HG03460 (cell line): ENCODE data around the gene PCSK5.

Experiments
- ATAC-seq: cut with Tn5 transposase; IDR thresholded peaks from one replicate; pipeline ENCODE4 v1.9.1; 2021; ENCODE audit not compliant: unreplicated experiment

The PCSK5 gene

DNA sequence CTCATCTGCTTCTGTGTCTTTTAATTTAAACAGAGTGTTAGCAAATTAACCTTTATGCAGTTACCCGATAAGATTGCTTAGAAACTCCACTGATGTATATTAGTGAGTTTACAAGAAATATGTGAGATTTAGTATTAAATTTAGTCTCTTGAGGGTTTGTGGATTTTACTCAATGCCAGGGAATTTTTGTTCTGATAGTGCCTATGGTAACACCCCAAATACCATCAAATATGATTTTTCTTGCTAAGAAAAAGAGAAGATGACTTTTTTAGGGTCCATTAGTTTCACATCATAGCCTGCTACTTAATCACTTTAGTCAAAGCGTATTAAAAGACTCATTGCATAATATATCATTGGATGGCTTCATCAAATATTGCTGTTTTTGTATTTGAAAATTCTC, 224.9 kb downstream of the PCSK5 start:
- no peak for ATAC-seq

- ATAC-seq, result no peak
Observed at GRCh38 chr9:76115982-76116646, 225.6 kb downstream of the PCSK5 start.

- ATAC-seq, result no peak
Observed at GRCh38 chr9:76116913-76117312, 226.4 kb downstream of the PCSK5 start.

DNA sequence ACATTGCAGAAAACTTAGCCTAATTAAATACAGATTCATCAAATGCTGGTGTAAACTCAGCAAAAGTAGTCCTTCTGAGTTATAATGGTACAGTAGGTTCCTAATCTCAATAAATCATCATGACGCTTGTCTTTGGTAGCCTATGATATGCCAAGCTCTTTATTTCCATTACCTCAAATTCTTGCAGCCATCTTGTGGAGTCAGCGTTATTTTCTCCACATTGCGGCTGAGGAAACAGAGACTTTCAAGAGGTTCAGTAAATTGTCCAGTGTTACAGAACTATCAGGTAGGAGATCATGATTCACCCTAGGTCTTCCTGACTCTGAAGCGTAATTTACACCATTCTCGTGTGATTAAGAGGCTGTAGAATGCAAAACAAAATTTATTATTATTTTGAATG, 237.2 kb downstream of the PCSK5 start:
- no peak for ATAC-seq

- no peak for ATAC-seq
Observed at GRCh38 chr9:76135902-76136301, 245.4 kb downstream of the PCSK5 start.

GRCh38 chr9:76136986-76137385, 246.5 kb downstream of the PCSK5 start:
- ATAC-seq, result no peak

DNA sequence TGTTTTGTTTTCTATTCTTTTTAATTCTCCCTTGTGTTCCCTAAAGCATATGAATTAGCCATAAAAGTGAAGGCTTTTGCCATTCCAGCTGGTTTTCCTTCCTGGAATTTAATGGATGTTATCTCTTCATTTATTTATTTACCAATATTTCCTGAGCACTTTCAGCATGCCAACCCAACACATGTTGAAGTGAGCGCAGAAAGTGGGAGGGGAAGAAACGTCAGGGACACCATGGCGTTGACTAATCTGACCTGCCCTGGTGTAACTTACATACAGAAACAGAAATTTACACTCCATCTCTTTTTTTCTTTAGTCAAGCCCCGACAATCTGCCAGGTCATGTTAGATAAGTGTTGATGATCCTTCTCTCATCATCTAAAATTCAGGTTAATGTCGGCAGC, 247.5 kb downstream of the PCSK5 start:
- ATAC-seq, result no peak

GRCh38 chr9:76138360-76138759, 247.9 kb downstream of the PCSK5 start:
- ATAC-seq, result no peak

DNA sequence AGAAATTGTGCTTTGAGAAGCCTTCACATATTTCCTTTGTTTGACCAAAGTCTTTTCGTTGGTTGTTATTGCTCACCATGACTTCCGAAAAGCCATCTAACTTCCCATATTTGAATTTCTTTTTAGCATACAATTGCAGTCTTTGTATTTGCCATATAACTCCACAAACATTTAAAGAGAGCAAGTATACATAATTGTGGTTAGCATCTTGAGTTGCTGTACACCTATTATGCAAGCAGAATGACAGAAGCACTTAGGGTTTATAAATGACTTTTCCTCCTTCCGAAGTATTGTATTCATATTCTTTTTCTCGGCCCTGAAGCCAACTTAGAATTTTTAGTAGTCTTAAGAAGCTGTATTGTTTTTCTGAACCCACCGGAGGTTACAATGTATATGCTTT, 253.4 kb downstream of the PCSK5 start:
- no peak for ATAC-seq

DNA sequence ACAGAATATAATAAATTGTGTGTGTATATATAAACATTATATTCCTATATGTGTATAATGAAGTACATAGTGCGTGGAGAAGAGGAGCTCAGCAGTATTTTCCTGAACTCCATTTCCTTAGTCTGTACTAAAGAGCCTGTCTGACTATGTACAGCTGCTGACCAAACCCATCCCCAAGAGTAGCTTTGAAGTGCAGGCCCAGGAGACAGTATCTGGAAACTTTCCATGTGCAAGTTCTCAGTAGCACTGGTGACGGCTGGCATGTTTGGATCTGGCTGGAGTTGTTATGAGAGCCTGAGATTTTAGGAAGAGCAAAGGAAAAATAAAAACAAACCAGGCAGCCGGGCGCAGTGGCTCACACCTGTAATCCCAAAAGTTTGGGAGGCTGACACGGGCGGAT, 259.5 kb downstream of the PCSK5 start:
- no peak for ATAC-seq

GRCh38 chr9:76151267-76151666, 260.8 kb downstream of the PCSK5 start:
- ATAC-seq, result no peak

GRCh38 chr9:76153339-76153738, 262.9 kb downstream of the PCSK5 start:
- no peak for ATAC-seq

- no peak for ATAC-seq
Observed at GRCh38 chr9:76153902-76154629, 263.6 kb downstream of the PCSK5 start.

- ATAC-seq, result no peak
Observed at GRCh38 chr9:76155361-76155760, 264.9 kb downstream of the PCSK5 start.

- no peak for ATAC-seq
Observed at GRCh38 chr9:76158713-76159112, 268.2 kb downstream of the PCSK5 start.

GRCh38 chr9:76159293-76159926, 268.9 kb downstream of the PCSK5 start:
- ATAC-seq, result no peak

DNA sequence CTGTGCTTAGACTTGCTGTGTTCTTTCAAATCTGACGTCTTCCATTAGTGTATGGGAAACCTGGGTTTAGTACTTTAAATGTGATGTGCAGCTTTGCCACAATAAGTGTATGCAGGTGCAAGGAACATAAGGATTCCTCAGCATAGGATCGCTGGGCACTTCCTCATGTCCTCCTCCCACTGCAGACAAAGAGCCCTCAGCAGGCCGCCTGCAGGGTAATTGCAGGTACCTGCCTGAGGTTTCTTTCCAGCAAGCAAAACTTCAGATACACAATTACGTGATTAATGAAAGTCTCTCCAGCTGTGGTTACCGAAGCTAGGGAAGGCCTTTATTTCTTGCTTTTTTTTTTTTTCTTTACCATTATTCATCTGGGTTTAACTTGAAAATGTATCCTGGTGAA, 270.6 kb downstream of the PCSK5 start:
- ATAC-seq, result no peak

- ATAC-seq, result no peak
Observed at GRCh38 chr9:76161541-76161940, 271.1 kb downstream of the PCSK5 start.

DNA sequence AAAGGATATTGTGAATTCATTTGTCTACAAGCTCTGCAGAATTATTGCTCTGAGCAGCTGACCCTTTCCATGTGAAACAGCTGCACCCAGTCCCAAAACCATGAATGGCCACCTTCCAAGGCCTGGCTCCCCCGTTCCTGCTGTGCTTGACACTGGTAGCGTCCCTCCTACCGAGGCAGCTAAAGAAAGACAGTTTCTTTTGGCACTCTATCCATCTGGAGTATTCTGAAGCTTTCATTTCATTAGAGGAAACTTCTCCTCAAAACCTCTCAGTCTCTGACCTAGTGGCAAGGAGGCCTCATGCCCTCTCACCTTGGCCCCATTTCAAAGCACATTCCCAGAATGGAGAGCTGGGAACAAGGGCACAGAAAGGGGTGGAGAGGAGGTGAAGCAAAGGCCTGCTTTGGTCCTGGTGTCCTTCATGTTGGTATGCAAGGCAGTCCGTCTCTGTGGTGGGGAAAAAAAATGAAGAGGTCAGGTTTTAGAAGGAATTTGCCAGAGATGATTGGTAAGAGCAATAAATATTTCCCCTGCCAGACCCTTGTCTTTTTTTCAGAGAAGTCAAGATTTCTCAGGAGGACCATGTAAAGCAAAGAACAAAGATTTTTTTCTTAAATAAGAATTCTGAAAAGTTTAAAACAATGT, 271.7 kb downstream of the PCSK5 start:
- no peak for ATAC-seq

DNA sequence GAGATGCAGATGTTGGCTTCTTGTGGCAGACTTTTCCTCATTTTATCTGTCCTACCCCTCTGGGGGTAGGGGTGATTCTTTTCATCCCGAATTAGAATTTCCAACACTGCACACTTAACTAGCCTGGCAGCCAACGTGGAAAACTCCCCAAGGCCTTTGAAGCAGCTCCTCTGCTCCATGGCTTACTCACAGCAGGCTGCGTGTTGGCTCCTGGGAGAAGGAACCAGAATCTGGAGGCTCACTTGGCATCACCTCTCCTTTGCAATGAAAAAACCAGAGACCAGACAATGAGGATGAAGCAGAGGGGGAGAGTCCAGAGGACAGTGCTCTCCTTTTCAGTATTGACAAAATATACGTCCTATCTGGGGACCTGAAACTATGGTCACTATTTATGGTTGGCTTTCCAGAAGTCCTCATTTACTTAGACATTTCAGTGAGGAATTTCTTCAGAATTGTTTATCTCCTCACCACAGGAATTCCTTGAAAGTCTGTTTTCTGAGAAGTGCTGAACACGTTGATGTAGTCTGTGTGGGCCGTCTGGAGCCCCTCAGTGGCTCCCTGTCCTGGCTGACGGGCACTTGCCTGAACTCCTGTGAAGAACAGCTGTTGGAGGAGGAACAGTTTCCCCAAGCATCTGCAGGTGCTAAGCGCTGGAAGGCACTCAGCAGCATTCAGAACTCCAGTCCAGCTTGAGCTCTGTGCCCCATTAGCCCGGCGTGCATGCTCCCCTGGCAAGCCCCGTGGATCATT, 272.5 kb downstream of the PCSK5 start:
- no peak for ATAC-seq

- no peak for ATAC-seq
Observed at GRCh38 chr9:76166526-76166925, 276.1 kb downstream of the PCSK5 start.
